Activated B cell treated with CpG ODN at 0.5 μM for 24 hours (primary cell): ENCODE data around the gene ITGA6. TPM values are rescaled to one million over a fixed set of nuclear protein-coding genes. Genes with fewer than 3 reads are reported as not detected.

Experiments used
- ATAC-seq: fragments of 200-7000 bp; cut with Tn5 transposase; one replicate; pipeline ENCODE4 v1.10.0; 2021; ENCODE audit warnings: low read depth, mild to moderate bottlenecking, moderate library complexity
- CTCF ChIA-PET: fragments of 350-600 bp; sonication (Branson Sonifier 250); formaldehyde crosslinking; loops from one replicate; lab custom pipeline; 2021; ENCODE audit warnings: antibody characterized with exemption; lab: Charles Lee
- POLR2A ChIA-PET: fragments of 350-600 bp; sonication (Branson Sonifier 250); formaldehyde crosslinking; loops from one replicate; lab custom pipeline; 2021; ENCODE audit warnings: antibody characterized with exemption; lab: Charles Lee
- DNase-seq: peaks from one replicate; pipeline ENCODE4 v3.0.0; 2022
- H3K27ac Mint-ChIP-seq: one replicate; pipeline ENCODE4 v1.8.0; 2020; ENCODE audit warnings: mixed read lengths
- H3K27me3 Mint-ChIP-seq: one replicate; pipeline ENCODE4 v1.8.0; 2021; ENCODE audit warnings: mixed read lengths
- H3K36me3 Mint-ChIP-seq: one replicate; pipeline ENCODE4 v1.8.0; 2021; ENCODE audit warnings: low read depth, mixed read lengths
- H3K4me1 Mint-ChIP-seq: one replicate; pipeline ENCODE4 v1.8.0; 2021; ENCODE audit warnings: mixed read lengths
- H3K4me3 Mint-ChIP-seq: one replicate; pipeline ENCODE4 v1.8.0; 2020; ENCODE audit warnings: mild to moderate bottlenecking, mixed read lengths
- H3K9me3 Mint-ChIP-seq: one replicate; pipeline ENCODE4 v1.8.0; 2020; ENCODE audit warnings: mixed read lengths
- intact Hi-C: fragments of 100-400 bp; cut with micrococcal nuclease; formaldehyde crosslinking; loops from one replicate; pipeline ENCODE4 v1.15.1; 2024
- total RNA-seq: library from RNA; stranded (reverse); gene quantifications from 2 replicates; pipeline ENCODE4 v1.2.3, GENCODE V29; 2022
- TF ChIP-seq, protein P1 (sequence below): fragments of 200-600 bp; IDR thresholded peaks from one replicate; pipeline ENCODE4 v1.8.0; 2022; ENCODE audit warnings: antibody characterized with exemption, mild to moderate bottlenecking

Gene ITGA6
- total RNA-seq, 1 donor from 2014 or later: 0.31 TPM

DNA sequence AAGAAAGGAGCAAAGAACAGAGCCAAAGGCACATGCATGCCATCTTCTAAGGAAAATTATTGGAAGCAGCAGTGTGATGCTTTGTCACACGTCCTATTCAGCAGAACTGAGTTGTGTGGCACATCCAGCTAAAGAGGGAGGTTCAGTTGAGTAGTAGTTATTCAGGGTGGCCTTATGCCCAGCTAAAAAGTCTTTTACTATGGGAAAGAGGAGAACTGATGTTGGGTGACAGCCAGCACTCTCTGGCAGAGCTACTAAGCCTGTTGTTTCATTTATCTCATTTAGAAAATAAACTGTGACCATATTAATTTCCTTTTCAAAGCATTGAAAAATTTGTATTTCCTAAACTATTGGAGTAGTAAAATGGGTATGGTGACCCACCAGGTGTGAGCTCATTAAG, 18.5 kb downstream of the ITGA6 start:
- ATAC-seq: no peak
- Mint-ChIP-seq H3K27ac (no peak overlapping the region), H3K9me3 (no peaks in the 10 kb centered on the region), H3K4me1 (no peaks in the 10 kb centered on the region), H3K36me3 (no peaks in the 10 kb centered on the region), H3K27me3 (peaks cover 38% of the 10 kb centered on the region), H3K4me3 (no peak overlapping the region)
- TF ChIP-seq, protein P1, sequence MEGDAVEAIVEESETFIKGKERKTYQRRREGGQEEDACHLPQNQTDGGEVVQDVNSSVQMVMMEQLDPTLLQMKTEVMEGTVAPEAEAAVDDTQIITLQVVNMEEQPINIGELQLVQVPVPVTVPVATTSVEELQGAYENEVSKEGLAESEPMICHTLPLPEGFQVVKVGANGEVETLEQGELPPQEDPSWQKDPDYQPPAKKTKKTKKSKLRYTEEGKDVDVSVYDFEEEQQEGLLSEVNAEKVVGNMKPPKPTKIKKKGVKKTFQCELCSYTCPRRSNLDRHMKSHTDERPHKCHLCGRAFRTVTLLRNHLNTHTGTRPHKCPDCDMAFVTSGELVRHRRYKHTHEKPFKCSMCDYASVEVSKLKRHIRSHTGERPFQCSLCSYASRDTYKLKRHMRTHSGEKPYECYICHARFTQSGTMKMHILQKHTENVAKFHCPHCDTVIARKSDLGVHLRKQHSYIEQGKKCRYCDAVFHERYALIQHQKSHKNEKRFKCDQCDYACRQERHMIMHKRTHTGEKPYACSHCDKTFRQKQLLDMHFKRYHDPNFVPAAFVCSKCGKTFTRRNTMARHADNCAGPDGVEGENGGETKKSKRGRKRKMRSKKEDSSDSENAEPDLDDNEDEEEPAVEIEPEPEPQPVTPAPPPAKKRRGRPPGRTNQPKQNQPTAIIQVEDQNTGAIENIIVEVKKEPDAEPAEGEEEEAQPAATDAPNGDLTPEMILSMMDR: no peak
- DNase-seq: no peak
- intact Hi-C loops: no loop called here
- CTCF ChIA-PET: interaction anchor here (0.8 to 1.1 kb wide), 2 partner anchors 13 to 16 kb away, joined by 3 to 7 read pairs; no protein-coding TSS in a partner anchor
- POLR2A ChIA-PET: no interaction called here

DNA sequence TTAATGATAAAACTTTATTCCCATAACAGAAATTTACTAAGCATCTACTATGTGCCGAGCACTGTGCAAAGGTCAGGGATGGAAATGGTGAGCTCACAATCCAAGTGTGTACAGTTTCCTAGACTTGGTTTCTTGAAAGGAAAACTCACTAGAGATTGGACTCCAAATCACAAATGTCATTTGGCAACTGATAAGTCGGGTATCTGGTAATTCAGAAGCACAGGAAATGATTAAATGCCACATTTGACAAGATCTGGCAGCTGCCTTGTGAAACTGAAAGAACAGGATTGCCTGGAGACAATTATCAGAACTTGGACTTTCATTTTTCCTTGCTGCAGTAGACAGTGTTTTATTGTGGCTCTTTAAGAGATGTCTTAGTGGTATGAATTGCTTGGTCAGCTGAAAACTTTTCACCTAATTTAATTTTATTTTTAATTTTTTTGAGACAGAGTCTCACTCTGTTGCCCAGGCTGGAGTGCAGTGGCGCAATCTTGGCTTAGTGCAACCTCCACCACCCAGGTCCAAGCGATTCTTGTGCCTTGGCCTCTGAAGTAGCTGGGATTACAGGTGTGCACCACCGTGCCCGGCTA, 19.2 kb downstream of the ITGA6 start:
- Mint-ChIP-seq H3K9me3 (no peaks in the 10 kb centered on the region), H3K4me3 (no peak overlapping the region), H3K4me1 (no peaks in the 10 kb centered on the region), H3K27me3 (peaks cover 40% of the 10 kb centered on the region), H3K27ac (no peak overlapping the region), H3K36me3 (no peaks in the 10 kb centered on the region)
- intact Hi-C loops: no loop called here
- ChIA-PET CTCF (interaction anchor here (1.1 kb wide), 1 partner anchor 16 kb away, joined by 7 read pairs; no protein-coding TSS in a partner anchor), POLR2A (no interaction called here)
- TF ChIP-seq, protein P1: no peak
- ATAC-seq: no peak
- no peak for DNase-seq

DNA sequence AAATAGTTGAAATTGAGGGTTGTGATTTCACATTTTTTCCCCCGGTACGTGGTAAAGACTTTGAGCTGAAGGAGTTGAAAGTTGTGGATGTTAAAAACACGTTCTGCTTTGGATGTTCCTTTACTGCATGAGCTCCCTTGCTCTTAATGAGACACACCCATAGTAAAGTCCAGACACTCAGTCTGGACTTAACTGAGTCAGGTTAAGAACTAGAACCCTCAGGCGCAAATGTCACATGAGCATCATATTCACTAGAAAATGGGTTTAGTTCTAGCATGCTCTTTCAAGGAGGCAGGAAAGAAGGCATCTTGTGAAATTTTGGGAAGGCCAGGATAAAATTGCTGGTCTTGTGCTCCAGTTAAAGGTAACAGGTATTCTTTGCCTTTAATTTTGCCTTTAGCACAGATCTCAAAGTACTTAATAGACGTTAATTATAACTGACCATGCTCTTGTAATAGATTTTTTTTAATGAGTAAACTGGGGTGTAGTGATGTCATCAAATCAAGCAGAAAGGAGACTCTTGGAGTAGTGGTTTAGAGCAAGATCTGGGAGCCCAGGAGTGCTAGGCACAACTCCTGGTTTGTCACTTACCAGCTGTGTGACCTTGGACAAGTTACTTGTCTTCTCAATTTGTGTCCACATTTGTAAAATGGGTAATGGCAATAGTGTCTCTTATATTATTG, 20.6 kb downstream of the ITGA6 start:
- no peak for DNase-seq
- Mint-ChIP-seq H3K27ac (no peak overlapping the region), H3K9me3 (no peaks in the 10 kb centered on the region), H3K4me3 (no peak overlapping the region), H3K36me3 (no peaks in the 10 kb centered on the region), H3K27me3 (peaks cover 31% of the 10 kb centered on the region), H3K4me1 (no peaks in the 10 kb centered on the region)
- TF ChIP-seq, protein P1: no peak
- intact Hi-C loops: no loop called here
- ATAC-seq: no peak
- ChIA-PET POLR2A (no interaction called here), CTCF (interaction anchor here (1.0 kb wide), 1 partner anchor 14 kb away, joined by 3 read pairs; no protein-coding TSS in a partner anchor)

DNA sequence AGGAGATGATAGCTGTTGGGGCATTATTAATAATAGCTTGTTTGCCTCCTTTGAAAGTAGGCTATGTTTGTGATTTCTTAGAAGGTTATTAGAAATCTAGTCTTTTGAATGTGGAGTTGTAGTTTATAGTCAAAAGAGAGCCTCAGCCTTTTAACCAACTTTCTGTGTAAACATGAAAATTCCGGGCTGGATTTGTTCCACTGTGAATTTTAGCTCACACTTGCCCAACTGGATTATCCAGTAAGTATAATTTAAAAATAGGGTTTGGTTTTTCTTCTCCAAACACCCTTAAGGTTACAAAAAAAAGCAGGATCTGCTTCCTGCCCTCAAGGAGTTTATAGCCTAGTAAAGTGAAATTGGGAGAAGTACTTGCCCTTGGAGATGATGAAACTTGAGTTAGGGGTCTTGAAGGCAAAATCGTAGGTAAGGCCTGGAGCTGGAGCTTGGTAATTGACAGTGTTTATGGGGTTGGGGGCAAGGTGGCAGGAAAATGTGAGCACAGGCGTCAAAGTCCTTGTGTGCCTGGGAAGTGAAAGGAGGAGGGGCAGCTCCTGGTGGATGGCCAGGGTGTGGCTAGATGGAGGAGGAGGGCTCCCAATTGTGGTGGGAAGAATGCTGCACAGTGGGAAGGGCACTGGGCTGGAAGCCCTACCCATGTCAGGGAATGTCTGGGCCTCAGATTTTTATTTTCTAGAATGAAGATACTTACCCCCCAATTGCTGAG, 21.3 kb downstream of the ITGA6 start:
- no peaks in the 10 kb centered on the region for H3K9me3 Mint-ChIP-seq
- ChIA-PET CTCF (interaction anchor here (1.0 kb wide), 1 partner anchor 13 kb away, joined by 3 read pairs; no protein-coding TSS in a partner anchor), POLR2A (no interaction called here)
- DNase-seq (no peak), ATAC-seq (no peak)
- TF ChIP-seq, protein P1: no peak
- no peaks in the 10 kb centered on the region for H3K36me3 Mint-ChIP-seq
- no peaks in the 10 kb centered on the region for H3K4me1 Mint-ChIP-seq
- intact Hi-C loops: no loop called here
- H3K27ac Mint-ChIP-seq: no peak overlapping the region
- H3K27me3 Mint-ChIP-seq: peaks cover 30% of the 10 kb centered on the region
- H3K4me3 Mint-ChIP-seq: no peak overlapping the region
